Colon (tissue), 2 donors: ENCODE results near the gene CSNK1G1.
A peak's percentile ranks its signal among the peaks of the same experiment; 100 is the strongest.
"Not testable (repeated sequence)": the region's sequence is repeated elsewhere in the genome, so short reads cannot be mapped to it uniquely, and the experiment has no call there.

Experiments used
- FAIRE-seq: peaks from 2 replicates; lab custom pipeline; 2012; peaks lifted over from hg19 to GRCh38; lab: Jason Lieb, UNC
- donor health status: control.
- donor health status: control.

CSNK1G1 gene

GRCh38 chr15:64349375-64349774 is 6.6 kb downstream of the CSNK1G1 start:
- no peak for FAIRE-seq

DNA sequence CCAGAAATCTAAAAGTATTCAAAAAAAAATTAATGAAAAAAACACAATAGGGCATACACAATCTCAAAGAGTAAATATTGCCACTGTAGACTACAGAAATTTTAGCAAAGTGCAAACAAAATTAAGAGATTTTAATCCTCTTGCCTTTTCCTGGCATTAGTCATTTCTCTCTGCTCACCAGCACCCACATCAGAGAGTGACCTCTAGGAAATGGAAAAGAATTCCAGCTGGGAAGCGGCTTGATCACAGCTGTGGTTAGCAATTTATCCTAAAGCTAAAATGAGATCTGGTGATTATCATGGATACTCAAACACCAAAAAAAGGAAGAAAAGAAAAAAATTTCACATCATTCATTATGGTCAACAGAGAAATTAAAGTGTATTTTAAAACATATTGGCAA is 7.5 kb downstream of the CSNK1G1 start:
- no peak for FAIRE-seq

- peak; percentile 21 for FAIRE-seq
These were observed 9.7 kb downstream of the CSNK1G1 start for GRCh38 chr15:64346242-64346641.

- no peak for FAIRE-seq
These were observed 11.2 kb downstream of the CSNK1G1 start for GRCh38 chr15:64344651-64345294.

DNA sequence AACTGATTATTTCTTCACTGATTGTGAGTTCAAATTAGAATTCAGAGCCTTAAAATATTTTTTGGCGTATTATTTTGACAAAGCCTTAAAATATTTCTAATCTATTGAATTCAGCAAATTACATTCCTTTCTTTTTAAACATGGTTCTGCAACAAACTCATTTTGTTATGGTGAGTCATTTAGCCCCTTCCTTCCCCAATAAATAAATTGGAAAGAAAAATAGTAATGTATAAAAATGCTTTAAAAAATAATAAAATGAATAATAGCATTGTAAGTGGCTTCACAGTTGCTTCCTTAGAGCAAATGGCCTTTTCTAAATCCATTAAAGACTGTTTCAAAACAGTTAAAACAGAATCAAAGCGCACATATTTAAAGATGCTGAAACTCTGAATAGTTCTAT is 12.1 kb downstream of the CSNK1G1 start:
- FAIRE-seq, result no peak

DNA sequence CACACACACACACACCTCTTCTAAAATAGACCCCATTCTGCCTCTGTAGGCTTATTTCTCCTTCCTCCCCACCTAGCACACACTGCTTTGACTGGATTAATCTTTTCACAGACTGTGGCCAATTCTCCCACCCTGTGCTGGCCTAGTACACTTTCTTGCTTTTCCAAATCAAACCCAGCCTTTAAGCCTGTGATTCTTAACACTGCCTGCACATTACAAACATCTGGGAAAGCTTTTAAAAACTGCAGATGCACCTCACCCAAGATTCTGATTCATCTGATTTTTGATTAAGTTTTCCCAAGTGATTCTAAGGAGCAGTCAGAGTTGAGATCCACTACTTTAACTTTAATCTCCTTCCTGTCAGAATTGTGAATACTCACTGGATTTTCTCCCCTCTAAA is 12.8 kb downstream of the CSNK1G1 start:
- no peak for FAIRE-seq

DNA sequence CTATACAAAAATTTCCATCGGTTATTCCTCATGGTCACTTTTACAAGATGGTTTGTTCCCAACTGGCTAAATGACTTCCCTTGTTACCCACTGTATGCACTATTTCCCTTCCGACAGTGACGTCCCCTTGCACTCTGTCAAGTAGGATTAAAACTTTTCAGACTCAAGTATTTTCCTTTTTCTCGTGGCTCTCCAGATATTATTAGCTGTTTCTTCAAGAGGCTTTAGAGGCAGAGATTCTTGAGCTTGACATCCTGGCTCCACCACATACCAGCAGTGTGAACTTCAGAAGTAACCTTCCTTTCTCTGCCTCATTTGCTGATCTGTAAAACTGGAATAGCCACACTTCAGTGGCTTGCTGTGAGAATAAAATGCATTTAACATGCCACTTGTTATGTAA is 14.0 kb downstream of the CSNK1G1 start:
- FAIRE-seq, result no peak

DNA sequence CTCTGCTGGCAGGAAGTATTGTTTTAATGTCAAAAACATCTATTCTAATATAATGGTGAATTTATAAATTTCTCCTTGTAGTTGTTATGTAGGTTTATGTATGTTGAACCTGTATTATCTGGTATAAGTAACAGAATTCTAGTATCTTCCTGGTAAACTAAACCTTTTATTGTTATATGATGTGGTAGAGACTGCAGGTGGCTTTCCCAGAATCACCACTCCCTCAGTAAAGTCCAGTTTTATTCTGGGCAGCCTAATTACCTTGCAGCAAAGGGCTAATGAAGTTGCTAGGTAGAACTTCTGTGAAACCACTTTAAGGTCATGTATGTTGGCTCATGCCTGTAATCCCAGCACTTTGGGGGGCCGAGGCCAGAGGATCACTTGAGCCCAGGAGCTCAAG is 15.6 kb downstream of the CSNK1G1 start:
- no peak for FAIRE-seq

- FAIRE-seq, result no peak
These were observed 18.2 kb downstream of the CSNK1G1 start for GRCh38 chr15:64337761-64338160.

DNA sequence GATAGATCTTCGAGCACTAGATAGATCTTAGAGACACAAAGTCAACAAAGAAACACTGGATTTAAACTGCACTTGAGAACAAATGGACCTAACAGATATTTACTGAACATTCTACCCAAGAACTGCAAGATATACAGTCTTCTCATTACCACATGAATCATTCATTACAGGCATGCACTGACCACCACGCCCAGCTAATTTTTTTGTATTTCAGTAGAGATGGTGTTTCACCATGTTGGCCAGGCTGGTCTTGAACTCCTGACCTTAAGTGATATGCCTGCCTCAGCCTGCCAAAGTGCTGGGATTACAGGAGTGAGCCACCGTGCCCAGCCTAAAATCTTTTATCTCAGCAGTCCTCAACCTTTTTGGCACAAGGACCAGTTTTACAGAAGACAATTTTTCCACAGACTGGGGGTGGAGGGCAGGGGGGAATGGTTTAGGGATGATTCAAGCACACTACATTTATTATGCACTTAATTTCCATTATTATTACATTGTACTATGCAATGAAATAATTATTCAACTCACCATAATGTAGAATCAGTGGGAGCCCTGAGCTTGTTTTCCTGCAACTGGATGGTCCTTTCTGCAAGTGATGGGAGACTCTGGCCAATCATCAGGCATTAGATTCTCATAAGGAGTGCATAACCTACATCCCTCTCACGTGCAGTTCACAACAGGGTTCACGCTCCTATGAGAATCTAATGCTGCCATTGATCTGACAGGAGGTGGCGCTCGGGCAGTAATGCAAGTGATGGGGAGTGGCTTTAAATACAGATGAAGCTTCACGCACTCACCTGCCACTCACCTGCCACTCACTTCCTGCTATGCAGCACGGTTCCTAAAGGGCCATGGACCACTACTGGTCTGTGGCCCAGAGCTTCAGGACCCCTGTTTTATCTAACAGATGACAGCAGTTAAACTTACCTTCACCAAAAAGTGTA is 21.7 kb downstream of the CSNK1G1 start:
- no peak for FAIRE-seq

DNA sequence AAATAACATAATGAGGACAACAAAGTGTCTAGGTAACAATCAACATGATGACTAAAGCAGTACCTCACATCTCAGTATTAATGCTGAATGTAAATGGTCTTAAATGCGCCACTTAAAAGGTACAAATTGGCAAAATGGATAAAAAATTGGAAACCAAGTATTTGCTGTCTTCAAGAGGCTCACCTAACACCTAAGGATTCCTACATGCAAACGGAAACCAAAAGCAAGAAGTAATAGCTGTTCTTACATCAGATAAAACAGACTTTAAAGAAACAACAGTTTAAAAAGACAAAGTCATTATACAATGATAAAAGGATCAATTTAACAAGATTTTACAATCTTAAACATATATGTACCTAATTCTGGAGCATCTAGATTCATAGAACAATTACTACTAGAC is 22.5 kb downstream of the CSNK1G1 start:
- no peak for FAIRE-seq

GRCh38 chr15:64331668-64332067 is 24.3 kb downstream of the CSNK1G1 start:
- FAIRE-seq, result not testable (repeated sequence)

DNA sequence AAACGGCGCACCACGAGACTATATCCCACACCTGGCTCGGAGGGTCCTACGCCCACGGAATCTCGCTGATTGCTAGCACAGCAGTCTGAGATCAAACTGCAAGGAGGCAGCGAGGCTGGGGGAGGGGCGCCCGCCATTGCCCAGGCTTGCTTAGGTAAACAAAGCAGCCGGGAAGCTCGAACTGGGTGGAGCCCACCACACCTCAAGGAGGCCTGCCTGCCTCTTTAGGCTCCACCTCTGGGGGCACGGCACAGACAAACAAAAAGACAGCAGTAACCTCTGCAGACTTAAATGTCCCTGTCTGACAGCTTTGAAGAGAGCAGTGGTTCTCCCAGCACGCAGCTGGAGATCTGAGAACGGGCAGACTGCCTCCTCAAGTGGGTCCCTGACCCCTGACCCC is 29.0 kb downstream of the CSNK1G1 start:
- not testable (repeated sequence) for FAIRE-seq

DNA sequence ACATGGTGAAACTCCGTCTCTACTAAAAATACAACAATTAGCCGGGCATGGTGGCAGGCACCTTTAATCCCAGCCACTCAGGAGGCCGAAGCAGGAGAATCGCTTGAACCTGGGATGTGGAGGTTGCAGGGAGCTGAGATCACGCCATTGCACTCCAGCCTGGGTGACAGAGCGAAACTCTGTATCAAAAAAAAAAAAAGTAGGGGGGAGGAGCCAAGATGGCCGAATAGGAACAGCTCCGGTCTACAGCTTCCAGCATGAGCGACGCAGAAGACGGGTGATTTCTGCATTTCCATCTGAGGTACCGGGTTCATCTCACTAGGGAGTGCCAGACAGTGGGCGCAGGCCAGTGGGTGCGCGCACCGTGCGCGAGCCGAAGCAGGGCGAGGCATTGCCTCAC is 29.5 kb downstream of the CSNK1G1 start:
- not testable (repeated sequence) for FAIRE-seq

DNA sequence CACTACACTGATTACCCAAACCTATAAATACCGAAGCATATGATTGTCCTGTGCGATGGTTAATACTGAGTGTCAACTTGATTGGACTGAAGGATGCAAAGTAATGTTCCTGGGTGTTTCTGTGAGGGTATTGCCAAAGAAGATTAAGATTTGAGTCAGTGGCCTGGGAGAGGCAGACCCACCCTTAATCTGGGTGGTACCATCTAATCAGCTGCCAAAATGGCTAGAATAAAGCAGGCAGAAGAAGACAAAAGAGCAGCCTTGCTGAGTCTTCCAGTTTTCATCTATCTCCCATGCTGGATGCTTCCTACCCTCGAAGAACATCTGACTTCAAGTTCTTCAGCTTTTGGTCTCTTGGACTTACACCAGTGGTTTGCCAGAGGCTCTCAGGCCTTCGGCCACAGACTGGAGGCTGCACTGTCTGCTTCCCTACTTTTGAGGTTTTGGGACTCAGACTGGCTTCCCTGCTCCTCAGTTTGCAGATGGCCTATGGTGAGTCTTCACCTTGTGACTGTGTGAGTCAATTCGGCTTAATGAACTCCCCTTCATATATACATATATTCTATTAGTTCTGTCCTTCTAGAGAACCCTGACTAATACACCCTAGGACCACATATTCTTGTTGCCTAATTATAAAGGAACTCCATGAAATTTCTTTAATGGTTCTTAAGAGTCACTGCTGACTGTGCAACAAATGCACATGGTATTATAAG is 31.7 kb downstream of the CSNK1G1 start:
- FAIRE-seq, result no peak

GRCh38 chr15:64315216-64315615 is 40.8 kb downstream of the CSNK1G1 start:
- FAIRE-seq, result no peak

- no peak for FAIRE-seq
These were observed 41.5 kb downstream of the CSNK1G1 start for GRCh38 chr15:64314456-64314855.

- no peak for FAIRE-seq
These were observed 44.4 kb downstream of the CSNK1G1 start for GRCh38 chr15:64311566-64311965.

GRCh38 chr15:64310036-64310435 is 45.9 kb downstream of the CSNK1G1 start:
- FAIRE-seq, result no peak

- no peak for FAIRE-seq
These were observed 50.7 kb downstream of the CSNK1G1 start for GRCh38 chr15:64305261-64305660.

- no peak for FAIRE-seq
These were observed 66.4 kb downstream of the CSNK1G1 start for GRCh38 chr15:64289550-64289949.

- FAIRE-seq, result no peak
These were observed 67.0 kb downstream of the CSNK1G1 start for GRCh38 chr15:64288999-64289398.

- FAIRE-seq, result no peak
These were observed 67.4 kb downstream of the CSNK1G1 start for GRCh38 chr15:64288577-64288976.
